OCI-LY1 (cell line): ENCODE measurements around the gene ANTXRL.

Experiments
- EZH2 ChIP-seq: fragments of 200-600 bp; sonication (generic), shearing (Covaris generic); IDR thresholded peaks from 2 replicates; pipeline ENCODE4 v1.8.0; 2017; ENCODE audit warnings: borderline replicate concordance, mixed run types, mild to moderate bottlenecking, antibody characterized with exemption, low read length, moderate library complexity, mixed read lengths
- TF ChIP-seq, protein P1 (sequence below): fragments of 200-600 bp; sonication (generic), shearing (Covaris generic); IDR thresholded peaks from 2 replicates; pipeline ENCODE4 v1.5.1; 2017; ENCODE audit warnings: mild to moderate bottlenecking, antibody characterized with exemption, low read length, moderate library complexity, mixed read lengths

DNA sequence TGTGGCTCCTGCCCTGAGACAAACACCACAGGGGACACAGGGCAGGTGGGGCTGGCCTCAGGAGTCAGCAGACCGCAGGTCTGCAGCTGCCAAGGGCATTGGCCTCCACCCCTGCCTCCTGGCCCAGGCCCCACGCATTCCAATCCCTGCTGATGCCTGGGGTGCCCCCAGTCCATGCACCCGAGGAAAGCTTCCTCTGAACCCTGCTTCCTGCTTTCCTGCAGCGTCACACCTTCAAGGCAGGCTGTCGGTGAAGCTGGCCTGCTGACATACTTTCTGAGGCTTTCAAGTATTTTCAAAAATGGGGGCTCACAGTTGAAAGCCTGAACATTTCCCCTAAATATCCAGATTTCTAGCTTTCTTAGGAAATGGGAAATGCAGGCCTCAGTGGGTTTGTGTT, 22.5 kb upstream of the ANTXRL start:
- TF ChIP-seq, protein P1, sequence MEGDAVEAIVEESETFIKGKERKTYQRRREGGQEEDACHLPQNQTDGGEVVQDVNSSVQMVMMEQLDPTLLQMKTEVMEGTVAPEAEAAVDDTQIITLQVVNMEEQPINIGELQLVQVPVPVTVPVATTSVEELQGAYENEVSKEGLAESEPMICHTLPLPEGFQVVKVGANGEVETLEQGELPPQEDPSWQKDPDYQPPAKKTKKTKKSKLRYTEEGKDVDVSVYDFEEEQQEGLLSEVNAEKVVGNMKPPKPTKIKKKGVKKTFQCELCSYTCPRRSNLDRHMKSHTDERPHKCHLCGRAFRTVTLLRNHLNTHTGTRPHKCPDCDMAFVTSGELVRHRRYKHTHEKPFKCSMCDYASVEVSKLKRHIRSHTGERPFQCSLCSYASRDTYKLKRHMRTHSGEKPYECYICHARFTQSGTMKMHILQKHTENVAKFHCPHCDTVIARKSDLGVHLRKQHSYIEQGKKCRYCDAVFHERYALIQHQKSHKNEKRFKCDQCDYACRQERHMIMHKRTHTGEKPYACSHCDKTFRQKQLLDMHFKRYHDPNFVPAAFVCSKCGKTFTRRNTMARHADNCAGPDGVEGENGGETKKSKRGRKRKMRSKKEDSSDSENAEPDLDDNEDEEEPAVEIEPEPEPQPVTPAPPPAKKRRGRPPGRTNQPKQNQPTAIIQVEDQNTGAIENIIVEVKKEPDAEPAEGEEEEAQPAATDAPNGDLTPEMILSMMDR = no peak
- no peak for TF ChIP-seq EZH2
